ENCODE results near the gene HOXD9.
A peak's percentile ranks its signal among the peaks of the same experiment; 100 is the strongest.

HOXD9 gene

DNA sequence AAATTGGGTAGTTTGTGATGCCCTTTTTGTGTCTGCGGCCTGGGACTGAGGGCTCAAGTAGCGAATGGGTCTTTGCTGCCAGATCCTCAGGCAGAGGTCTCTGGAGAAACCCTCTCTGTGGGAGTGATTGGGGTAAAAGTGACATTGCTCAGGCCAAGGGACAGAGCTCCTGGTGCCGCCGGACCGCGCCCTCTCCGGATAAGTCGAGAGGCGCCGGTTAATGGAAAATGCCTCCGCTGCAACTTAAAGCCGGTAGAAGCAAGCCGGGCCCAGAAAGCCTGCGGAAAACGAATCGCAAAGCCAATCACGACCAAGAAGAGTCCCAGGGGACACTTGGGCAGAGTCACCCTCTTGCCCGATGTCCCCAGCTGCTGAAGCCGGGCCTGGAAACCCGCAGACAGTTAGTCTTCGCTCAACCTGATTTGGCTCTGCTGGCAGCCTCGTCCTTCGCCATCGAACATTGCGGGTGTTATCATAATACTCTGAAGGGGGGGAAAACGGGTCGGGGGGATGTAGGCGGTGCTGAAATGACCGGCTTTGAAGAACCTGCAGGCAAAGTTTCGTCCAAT lies 23.3 kb upstream of the HOXD9 start:
- no peak for DNase-seq

DNA sequence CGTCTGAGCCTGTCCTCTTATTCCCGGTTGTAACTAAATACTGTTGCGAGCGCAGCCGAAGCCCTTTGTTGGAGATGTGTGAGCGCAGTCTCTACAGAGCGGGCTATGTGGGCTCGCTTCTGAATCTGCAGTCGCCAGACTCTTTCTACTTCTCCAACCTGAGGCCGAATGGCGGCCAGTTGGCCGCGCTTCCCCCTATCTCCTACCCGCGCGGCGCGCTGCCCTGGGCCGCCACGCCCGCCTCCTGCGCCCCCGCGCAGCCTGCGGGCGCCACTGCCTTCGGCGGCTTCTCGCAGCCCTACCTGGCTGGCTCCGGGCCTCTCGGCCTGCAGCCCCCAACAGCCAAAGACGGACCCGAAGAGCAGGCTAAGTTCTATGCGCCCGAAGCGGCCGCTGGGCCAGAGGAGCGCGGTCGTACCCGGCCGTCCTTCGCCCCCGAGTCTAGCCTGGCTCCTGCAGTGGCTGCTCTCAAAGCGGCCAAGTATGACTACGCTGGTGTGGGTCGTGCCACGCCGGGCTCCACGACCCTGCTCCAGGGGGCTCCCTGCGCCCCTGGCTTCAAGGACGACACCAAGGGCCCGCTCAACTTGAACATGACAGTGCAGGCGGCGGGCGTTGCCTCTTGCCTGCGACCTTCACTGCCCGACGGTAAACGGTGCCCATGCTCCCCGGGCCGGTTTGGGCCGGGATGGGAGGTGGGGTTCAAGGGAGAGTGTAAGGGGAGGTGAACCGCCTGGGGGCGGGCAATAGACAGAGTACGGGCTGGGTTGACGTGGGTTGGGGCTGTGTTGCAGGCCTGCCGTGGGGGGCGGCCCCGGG lies 22.6 kb upstream of the HOXD9 start, which contains the start of gene HOXD12:
HOXD12 (plus strand) TSS at position 68 of the 819 bp plus-strand sequence; CDS start at position 75, 7 bp downstream.
- no peak for DNase-seq

- no peak for DNase-seq
Observed at GRCh38 chr2:176100547-176101140, 21.9 kb upstream of the HOXD9 start.

GRCh38 chr2:176101216-176101830 lies 21.2 kb upstream of the HOXD9 start:
- no peak for DNase-seq

DNA sequence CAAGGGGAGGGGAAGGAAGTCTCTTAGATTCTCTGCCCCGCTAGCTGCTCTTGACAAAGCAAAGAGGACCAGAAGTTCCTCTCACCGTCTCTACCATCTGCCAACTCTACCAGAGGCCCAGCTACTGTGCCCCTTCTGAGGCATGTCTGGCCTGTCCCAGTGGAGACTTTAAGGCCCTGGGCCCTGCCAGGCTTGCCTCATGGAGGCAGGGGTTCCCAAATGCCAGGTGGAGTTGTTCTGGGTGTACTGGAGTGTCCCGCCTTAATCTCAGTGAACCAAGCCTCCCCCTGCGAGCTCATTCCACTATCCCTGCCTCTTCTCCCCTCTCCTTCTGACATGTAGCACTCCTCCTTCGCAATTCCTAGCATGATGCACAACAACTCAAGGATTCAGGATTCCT lies 20.7 kb upstream of the HOXD9 start:
- DNase-seq: no peak

GRCh38 chr2:176102309-176102866 lies 20.1 kb upstream of the HOXD9 start:
- DNase-seq: no peak

- DNase-seq: no peak
Observed at GRCh38 chr2:176103194-176103593, 19.3 kb upstream of the HOXD9 start.

DNA sequence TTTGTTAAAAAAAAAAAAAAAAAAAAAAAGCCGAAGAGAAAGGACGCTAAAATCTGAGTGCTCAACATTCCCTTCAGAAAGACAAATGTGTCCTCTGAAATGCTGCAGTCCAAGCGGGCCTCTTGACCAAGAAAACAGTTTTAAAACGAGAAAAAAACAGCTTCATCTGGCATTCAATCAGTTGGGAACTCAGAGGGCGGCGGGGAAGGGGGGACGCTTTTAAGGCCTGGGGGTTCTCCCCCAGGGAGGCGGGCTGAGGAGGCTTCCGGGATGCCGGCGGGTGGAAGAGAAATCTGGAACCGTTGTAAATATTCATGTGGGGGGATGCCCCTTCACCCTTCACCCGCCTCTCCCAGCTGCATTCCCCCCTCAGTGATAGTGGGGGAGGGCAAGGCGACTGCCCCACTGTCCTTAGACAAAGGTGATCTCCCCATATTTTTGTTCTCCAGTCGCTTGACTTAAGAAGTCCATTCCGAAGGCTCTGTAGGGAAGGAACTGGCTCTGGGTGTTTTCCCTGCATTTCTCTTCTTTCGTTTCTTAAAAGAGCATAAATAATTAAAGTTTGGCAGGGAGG lies 18.7 kb upstream of the HOXD9 start:
- no peak for DNase-seq

DNA sequence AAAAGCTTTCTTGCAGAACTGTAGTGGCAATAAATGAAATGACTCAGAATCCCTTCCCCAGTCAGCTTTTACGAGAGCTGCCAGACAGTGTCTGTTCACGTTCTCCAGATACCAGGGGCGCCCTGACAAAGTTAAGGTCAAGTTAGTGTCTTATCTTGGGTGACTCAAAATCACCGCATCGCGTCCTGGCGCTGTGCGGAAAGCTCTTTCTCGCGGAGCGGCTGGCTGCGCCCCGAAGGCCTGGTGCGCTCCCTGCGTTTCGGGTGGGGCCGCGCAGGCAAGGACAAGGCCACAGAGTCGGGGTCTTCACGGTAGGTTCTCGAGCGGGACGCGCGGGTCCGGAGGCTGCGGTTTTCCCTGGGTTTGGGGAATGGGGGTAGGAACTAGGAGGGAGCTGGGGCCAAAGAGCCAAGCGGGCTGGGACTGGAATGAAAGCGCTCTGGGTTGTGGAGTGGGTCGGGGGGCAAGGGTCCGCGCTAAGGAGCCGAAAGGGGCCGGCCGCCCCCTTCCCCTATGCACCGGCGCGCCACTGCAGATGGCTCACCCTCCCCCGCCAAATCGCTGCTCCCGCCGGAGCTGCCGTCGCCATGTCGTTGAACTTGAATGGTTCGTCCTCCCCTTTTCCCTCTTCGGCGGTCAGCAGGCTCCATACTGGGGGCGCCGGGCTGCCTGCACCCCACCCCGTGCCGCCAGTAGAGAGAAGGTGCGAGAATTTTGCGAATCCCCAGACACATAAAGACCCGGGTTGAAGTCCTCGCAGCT lies 18.0 kb upstream of the HOXD9 start:
- DNase-seq: no peak

- no peak for DNase-seq
Observed at GRCh38 chr2:176105078-176105729, 17.3 kb upstream of the HOXD9 start.

- peak; percentile 39 for DNase-seq
Observed at GRCh38 chr2:176105730-176106580, 16.6 kb upstream of the HOXD9 start.

GRCh38 chr2:176106581-176107539 lies 15.7 kb upstream of the HOXD9 start, which contains the start of gene HOXD11:
Gene HOXD11, plus strand, starts transcription at chr2:176107280. Its CDS starts 76 bp downstream, at chr2:176107356.
- peak; percentile 97 for DNase-seq

DNA sequence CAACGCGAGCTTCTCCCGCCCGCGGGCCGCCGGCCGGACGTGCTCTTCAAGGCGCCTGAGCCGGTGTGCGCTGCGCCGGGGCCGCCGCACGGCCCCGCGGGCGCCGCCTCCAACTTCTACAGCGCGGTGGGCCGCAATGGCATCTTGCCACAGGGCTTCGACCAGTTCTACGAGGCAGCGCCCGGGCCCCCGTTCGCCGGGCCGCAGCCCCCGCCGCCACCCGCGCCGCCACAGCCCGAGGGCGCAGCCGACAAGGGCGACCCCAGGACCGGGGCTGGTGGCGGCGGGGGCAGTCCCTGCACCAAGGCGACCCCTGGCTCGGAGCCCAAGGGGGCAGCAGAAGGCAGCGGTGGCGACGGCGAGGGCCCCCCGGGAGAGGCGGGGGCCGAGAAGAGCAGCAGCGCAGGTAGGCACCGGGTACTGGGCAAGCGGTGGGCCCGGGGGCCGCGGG lies 14.8 kb upstream of the HOXD9 start:
- DNase-seq: peak; percentile 57

DNA sequence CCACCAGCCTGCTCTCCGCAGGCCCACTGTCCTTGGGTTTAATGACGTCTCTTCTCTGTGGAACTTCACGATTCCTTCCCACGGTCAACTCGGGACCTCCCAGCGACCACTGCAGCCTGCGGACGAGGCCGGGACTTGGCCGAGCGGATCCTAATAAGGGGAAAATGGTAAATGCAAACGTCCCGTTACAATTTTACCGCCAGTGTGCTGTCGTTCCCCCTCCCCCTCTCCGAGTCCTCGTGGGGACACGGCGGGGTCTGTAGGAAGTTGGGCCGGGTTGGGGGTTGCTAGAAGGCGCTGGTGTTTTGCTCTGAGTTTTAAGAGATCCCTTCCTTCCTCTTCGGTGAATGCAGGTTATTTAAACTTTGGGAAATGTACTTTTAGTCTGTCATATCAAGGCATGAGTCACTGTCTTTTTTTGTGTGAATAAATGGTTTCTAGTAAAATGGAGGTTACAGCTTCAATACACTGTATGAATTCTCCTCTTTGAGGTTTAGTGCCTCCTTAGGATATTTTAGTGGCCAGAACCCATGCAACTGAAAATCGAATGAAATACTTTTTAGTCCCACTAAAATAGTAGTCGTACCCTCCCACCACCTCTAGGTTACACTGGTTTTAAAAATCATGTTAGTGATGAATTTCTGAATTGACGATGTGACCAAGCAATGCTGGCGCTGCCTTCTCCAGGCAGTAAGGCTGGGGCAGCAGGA lies 13.2 kb upstream of the HOXD9 start:
- DNase-seq: peak; percentile 46

DNA sequence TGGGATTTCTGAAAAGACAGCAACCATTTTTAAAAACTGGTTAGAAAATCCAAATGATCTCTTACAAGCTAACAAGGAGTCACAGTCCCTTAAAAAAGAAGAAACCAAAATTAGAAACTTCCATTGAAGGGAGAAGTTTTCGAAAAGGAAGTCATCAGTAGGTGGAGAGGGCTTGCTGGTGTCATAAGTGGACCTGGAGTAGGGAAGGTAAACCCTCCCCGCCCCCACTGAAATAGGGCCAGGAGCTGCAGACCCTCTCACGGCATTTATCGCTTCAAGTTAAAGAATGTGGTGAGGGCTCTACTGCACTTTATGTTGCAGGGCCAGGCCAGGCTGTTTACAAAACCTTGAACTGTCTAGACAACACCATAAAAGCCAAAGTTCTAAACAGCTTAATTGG lies 12.6 kb upstream of the HOXD9 start:
- peak; percentile 42 for DNase-seq

DNA sequence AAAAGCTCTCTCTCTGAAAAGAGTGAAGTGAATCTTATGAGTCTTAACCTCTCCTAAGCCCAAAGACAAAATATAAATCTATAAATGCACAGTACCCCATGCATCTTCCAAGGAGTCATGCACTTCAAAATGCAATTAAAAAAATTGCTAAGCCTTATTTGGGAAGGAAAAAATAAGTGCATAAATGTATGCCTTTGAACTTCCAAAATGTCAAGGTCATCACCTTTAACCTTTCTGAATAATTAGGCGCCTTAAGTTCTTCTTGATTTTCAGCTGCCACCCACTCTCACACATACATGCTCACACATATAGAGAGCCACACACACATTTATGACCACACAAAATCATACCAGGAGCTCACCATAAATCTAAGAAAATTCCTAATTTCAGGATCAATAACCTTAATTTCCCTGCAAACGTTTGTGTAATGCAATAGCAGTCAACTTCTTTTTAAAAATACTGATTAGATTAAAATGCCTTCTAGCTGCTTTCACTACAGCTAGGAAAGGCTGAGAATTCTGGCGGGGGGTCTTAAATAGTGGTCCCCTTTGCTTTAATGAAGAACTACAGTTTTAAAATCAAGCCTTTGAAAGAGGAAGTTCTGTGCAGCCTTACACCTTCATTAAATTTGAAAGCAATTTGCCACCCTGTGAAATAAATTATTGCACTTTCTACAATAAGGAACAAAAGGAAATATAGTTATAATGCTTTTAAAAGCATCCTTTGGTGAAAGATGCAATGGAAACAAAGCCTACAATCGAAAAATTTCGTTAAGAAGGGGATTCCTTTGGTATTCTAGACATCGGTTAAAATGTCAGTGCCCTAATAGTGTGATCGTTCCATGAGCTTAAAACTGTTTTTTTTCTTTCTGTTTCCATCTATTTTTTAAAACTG lies 11.9 kb upstream of the HOXD9 start:
- peak; percentile 40 for DNase-seq

DNA sequence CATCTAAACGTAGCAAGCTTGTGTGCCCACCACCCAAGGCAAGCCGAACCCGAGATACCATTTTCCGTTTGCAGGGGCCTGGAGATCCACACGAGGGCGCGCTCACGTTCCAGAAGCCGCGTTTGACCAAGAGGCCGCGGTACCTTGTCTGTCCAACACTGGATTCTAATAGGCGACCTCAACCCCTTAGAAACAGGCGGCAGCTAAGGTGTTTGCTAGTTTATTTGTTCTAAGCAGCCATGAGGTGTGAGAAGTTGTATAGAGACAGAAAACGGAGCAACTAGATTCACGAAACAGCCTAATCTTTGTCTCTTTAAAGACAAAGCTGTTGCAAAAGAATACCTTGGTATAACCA lies 11.2 kb upstream of the HOXD9 start:
- DNase-seq: peak; percentile 91
